Esophagus squamous epithelium (tissue), 4 donors: ENCODE results near the gene NLGN3.

Experiments used
- CTCF ChIP-seq, 6 experiments: fragments of 450-650 bp in 4 of 6; fragments of 200-600 bp in 2 of 6; sonication (generic) in 2 of 6; IDR thresholded peaks; one replicate each; pipeline ENCODE4 v1.5.1; 2016 to 2019; ENCODE audit warnings: antibody characterized with exemption in 6 of 6, mild to moderate bottlenecking in 4 of 6, moderate library complexity in 4 of 6
- POLR2A ChIP-seq, 4 donors: fragments of 450-650 bp; IDR thresholded peaks; one replicate each; pipeline ENCODE4 v1.6.1; 2017; ENCODE audit warnings: antibody characterized with exemption in 4 of 4, mild to moderate bottlenecking in 4 of 4, moderate library complexity in 3 of 4

- TF ChIP-seq CTCF (IDR thresholded peaks at IDR 0.05) = no peak
- no peak for TF ChIP-seq POLR2A (IDR thresholded peaks at IDR 0.05)
Measured at GRCh38 chrX:71106427-71106826, 38.2 kb upstream of the NLGN3 start, which contains the start of gene CXorf65.
